SK-N-SH (cell line): Measurements from ENCODE around the gene DHRS13. TPM values are rescaled to one million over a fixed set of nuclear protein-coding genes. Genes with fewer than 3 reads are reported as not detected.

Experiments used
- CTCF ChIA-PET: fragments of 300-600, 350-600 bp; formaldehyde crosslinking; extraction: SDS; loops from one replicate; lab custom pipeline; 2021; lab: Yijun Ruan, JAX
- POLR2A ChIA-PET: fragments of 350-600 bp; sonication (Branson Sonifier 250); formaldehyde crosslinking; extraction: SDS; loops from one replicate; lab custom pipeline; 2020; ENCODE audit warnings: antibody characterized with exemption, inconsistent platforms; lab: Yijun Ruan, JAX
- DNase-seq: peaks from one replicate; pipeline ENCODE4 v3.0.0; 2012
- H2AFZ ChIP-seq: fragments of 200-600 bp; sonication (generic); 2 replicates; pipeline ENCODE4 v1.8.1; 2016; ENCODE audit warnings: antibody characterized with exemption, mild to moderate bottlenecking, low read depth
- H3F3A ChIP-seq: fragments of 200-600 bp; sonication (generic); replicated peaks from 2 replicates; pipeline ENCODE3; 2016; ENCODE audit warnings: antibody characterized with exemption, mild to moderate bottlenecking; ENCODE audit not compliant: insufficient read depth
- H3K27ac ChIP-seq, 2 experiments: fragments of 200-500 bp in 1 of 2; fragments of 200-600 bp in 1 of 2; sonication (Bioruptor generic) in 1 of 2; sonication (generic), shearing (Covaris generic) in 1 of 2; 2 replicates each; pipeline versions ENCODE4 v1.5.1 to v1.6.1; 2014 to 2016; ENCODE audit warnings: low read depth in 2 of 2, inconsistent platforms in 1 of 2, low read length in 1 of 2, mild to moderate bottlenecking in 1 of 2, mixed read lengths in 1 of 2
- H3K27me3 ChIP-seq: fragments of 200-600 bp; sonication (generic), shearing (Covaris generic); 2 replicates; pipeline ENCODE4 v1.6.1; 2016; ENCODE audit warnings: mixed run types; ENCODE audit not compliant: insufficient read depth
- H3K36me3 ChIP-seq, 2 experiments: fragments of 200-500 bp in 1 of 2; fragments of 200-600 bp in 1 of 2; sonication (Bioruptor generic) in 1 of 2; sonication (generic) in 1 of 2; replicated peaks in 1 of 2; 2 replicates each; pipeline versions ENCODE3 to v1.5.1; 2014 to 2016; ENCODE audit warnings: low read length in 1 of 2, mild to moderate bottlenecking in 1 of 2; ENCODE audit not compliant: insufficient read depth in 2 of 2, control insufficient read depth in 1 of 2
- H3K4me1 ChIP-seq, 2 experiments: fragments of 200-500 bp in 1 of 2; fragments of 200-600 bp in 1 of 2; sonication (Bioruptor generic) in 1 of 2; sonication (generic), shearing (Covaris generic) in 1 of 2; 2 replicates each; pipeline versions ENCODE4 v1.5.1 to v1.6.1; 2014 to 2016; ENCODE audit warnings: low read depth in 1 of 2, low read length in 1 of 2, mixed run types in 1 of 2; ENCODE audit not compliant: insufficient read depth in 2 of 2, control insufficient read depth in 1 of 2
- H3K4me2 ChIP-seq: fragments of 200-600 bp; sonication (generic), shearing (Covaris generic); 2 replicates; pipeline ENCODE4 v1.6.1; 2017; ENCODE audit warnings: mixed run types
- H3K4me3 ChIP-seq, 2 experiments: fragments of 200-500 bp in 1 of 2; fragments of 200-600 bp in 1 of 2; sonication (Bioruptor generic) in 1 of 2; sonication (generic), shearing (Covaris generic) in 1 of 2; 2 replicates each; pipeline versions ENCODE4 v1.5.1 to v1.8.1; 2014 to 2016; ENCODE audit warnings: low read depth in 2 of 2, inconsistent platforms in 1 of 2, low read length in 1 of 2, mild to moderate bottlenecking in 1 of 2, mixed read lengths in 1 of 2, moderate library complexity in 1 of 2
- H3K79me2 ChIP-seq: fragments of 200-600 bp; sonication (generic); 2 replicates; pipeline ENCODE4 v1.8.1; 2017; ENCODE audit warnings: mild to moderate bottlenecking; ENCODE audit not compliant: insufficient read depth
- H3K9ac ChIP-seq: fragments of 200-600 bp; sonication (generic); 2 replicates; pipeline ENCODE4 v1.6.1; 2017; ENCODE audit warnings: mixed run types
- H3K9me2 ChIP-seq: fragments of 200-600 bp; sonication (generic); 2 replicates; pipeline ENCODE4 v1.6.1; 2017; ENCODE audit warnings: mixed run types
- H3K9me3 ChIP-seq: fragments of 200-600 bp; sonication (generic); 2 replicates; pipeline ENCODE4 v1.6.1; 2017; ENCODE audit warnings: mixed run types, mild to moderate bottlenecking, moderate library complexity
- H4K20me1 ChIP-seq: fragments of 200-600 bp; sonication (generic); 2 replicates; pipeline ENCODE4 v1.6.1; 2017; ENCODE audit warnings: mild to moderate bottlenecking, mixed run types; ENCODE audit not compliant: insufficient read depth
- ELF1 ChIP-seq: IDR thresholded peaks from 2 replicates; pipeline ENCODE4 v1.4.0; 2012
- EP300 ChIP-seq, 2 experiments: IDR thresholded peaks; 2 replicates each; pipeline versions ENCODE4 v1.4.0 to v1.6.1; 2012; ENCODE audit warnings: borderline replicate concordance in 1 of 2, low read depth in 1 of 2, low read length in 1 of 2
- FOSL2 ChIP-seq: IDR thresholded peaks from 2 replicates; pipeline ENCODE4 v1.4.0; 2012; ENCODE audit warnings: low read depth, mild to moderate bottlenecking, moderate library complexity, borderline replicate concordance
- FOXM1 ChIP-seq: IDR thresholded peaks from 2 replicates; pipeline ENCODE4 v1.4.0; 2012; ENCODE audit warnings: low read depth, mild to moderate bottlenecking
- JUND ChIP-seq: IDR thresholded peaks from 2 replicates; pipeline ENCODE4 v1.4.0; 2012
- NRF1 ChIP-seq: IDR thresholded peaks from 2 replicates; pipeline ENCODE4 v1.6.1; 2012; ENCODE audit warnings: low read depth, mild to moderate bottlenecking, low read length
- PBX3 ChIP-seq: IDR thresholded peaks from 2 replicates; pipeline ENCODE4; 2012
- RAD21 ChIP-seq: IDR thresholded peaks from 2 replicates; pipeline ENCODE4 v1.6.1; 2012; ENCODE audit warnings: mild to moderate bottlenecking, low read length
- RCOR1 ChIP-seq: fragments of 150-350 bp; IDR thresholded peaks from 2 replicates; pipeline ENCODE4 v1.6.1; 2017; ENCODE audit warnings: antibody characterized with exemption, low read length
- RXRA ChIP-seq: IDR thresholded peaks from 2 replicates; pipeline ENCODE4 v1.4.0; 2012; ENCODE audit warnings: low read depth, mild to moderate bottlenecking, borderline replicate concordance
- SIN3A ChIP-seq: IDR thresholded peaks from 2 replicates; pipeline ENCODE4 v1.6.1; 2012; ENCODE audit warnings: low read depth, mild to moderate bottlenecking, low read length, moderate library complexity, borderline replicate concordance
- SMC3 ChIP-seq: IDR thresholded peaks from 2 replicates; pipeline ENCODE4 v1.6.1; 2012; ENCODE audit warnings: low read depth, low read length, improper control_type of control experiment
- TAF1 ChIP-seq: IDR thresholded peaks from 2 replicates; pipeline ENCODE4 v1.6.1; 2012; ENCODE audit warnings: low read depth, mild to moderate bottlenecking, low read length, moderate library complexity, borderline replicate concordance
- USF1 ChIP-seq: IDR thresholded peaks from 2 replicates; pipeline ENCODE4 v1.4.0; 2012; ENCODE audit warnings: low read depth, borderline replicate concordance
- USF2 ChIP-seq: fragments of 150-350 bp; IDR thresholded peaks from 2 replicates; pipeline ENCODE4 v1.6.1; 2017; ENCODE audit warnings: antibody characterized with exemption, low read length, low read depth, borderline replicate concordance
- ZBTB33 ChIP-seq: IDR thresholded peaks from 2 replicates; pipeline ENCODE4 v1.4.0; 2012; ENCODE audit warnings: low read depth, borderline replicate concordance
- WGBS: methylation state at CpG from one replicate; pipeline ENCODE4 v1.1.6; 2017; ENCODE audit warnings: low lambda C conversion rate; 5-methylcytosine and 5-hydroxymethylcytosine counted together
- polyA plus RNA-seq, 3 experiments: library from polyadenylated mRNA; depleted of rRNA; stranded (reverse); fragments of >200 nt; gene quantifications; 2 replicates each; pipeline ENCODE4 v1.2.3, GENCODE V29; 2012

Gene DHRS13
- polyA plus RNA-seq, 1 of the 3 experiments (the other 2 are of a cell fraction): 7.4 TPM

- no peak overlapping the region for H3K27ac ChIP-seq
- TF ChIP-seq PBX3: no peak
- TF ChIP-seq FOSL2: no peak
- TF ChIP-seq TAF1: no peak
- no peak for TF ChIP-seq EP300 (IDR thresholded peaks at IDR 0.05; ENCODE audit: borderline replicate concordance in 1 of 2, low read depth in 1 of 2, low read length in 1 of 2)
- TF ChIP-seq NRF1: no peak
- no peak for TF ChIP-seq RXRA
- TF ChIP-seq SIN3A: no peak
- no peak for TF ChIP-seq RAD21
- TF ChIP-seq SMC3: no peak
- no peak for TF ChIP-seq FOXM1
- TF ChIP-seq USF2: no peak
- no peak for TF ChIP-seq RCOR1
- TF ChIP-seq JUND: no peak
- no peaks in the 10 kb centered on the region for H4K20me1 ChIP-seq
- WGBS: 89% methylated on average over 7 of the region's 7 CpGs
- H3K4me1 ChIP-seq: no peaks in the 10 kb centered on the region
- CTCF ChIA-PET: no interaction called here
- H3K9me3 ChIP-seq: no peaks in the 10 kb centered on the region
- no peak overlapping the region for H3K4me3 ChIP-seq
- peaks cover 3% of the 10 kb centered on the region for H3F3A ChIP-seq
- no peaks in the 10 kb centered on the region for H3K27me3 ChIP-seq
- no peak for DNase-seq
- H3K4me2 ChIP-seq: no peak overlapping the region
- peaks cover 3 to 9% of the 10 kb centered on the region in 2 experiments for H3K36me3 ChIP-seq
- POLR2A ChIA-PET: no interaction called here
- no peaks in the 10 kb centered on the region for H3K79me2 ChIP-seq
- H3K9ac ChIP-seq: no peak overlapping the region
- no peak overlapping the region for H2AFZ ChIP-seq
- no peaks in the 10 kb centered on the region for H3K9me2 ChIP-seq
Observed at GRCh38 chr17:28873839-28874238, 29.0 kb downstream of the DHRS13 start.

GRCh38 chr17:28871056-28871579 lies 31.8 kb downstream of the DHRS13 start:
- Histone ChIP-seq H3K27me3 (no peaks in the 10 kb centered on the region), H3K9ac (no peak overlapping the region), H3K9me3 (no peaks in the 10 kb centered on the region), H3K4me1 (no peaks in the 10 kb centered on the region), H3K79me2 (no peaks in the 10 kb centered on the region), H3K27ac (no peak overlapping the region), H4K20me1 (no peaks in the 10 kb centered on the region), H3K9me2 (no peaks in the 10 kb centered on the region), H2AFZ (no peak overlapping the region), H3K4me3 (no peak overlapping the region), H3K36me3 (no peaks in the 10 kb centered on the region), H3K4me2 (no peak overlapping the region), H3F3A (peaks cover 3% of the 10 kb centered on the region)
- WGBS: 98% methylated on average over 6 of the region's 6 CpGs
- no peak for DNase-seq
- POLR2A ChIA-PET: no interaction called here
- TF ChIP-seq ELF1 (no peak), USF1 (no peak), ZBTB33 (no peak)
- CTCF ChIA-PET: interaction anchor here (1.1 to 2.0 kb wide), 2 partner anchors 11 to 107 kb away, joined by 4 to 6 read pairs; no protein-coding TSS in a partner anchor
